Measurements from ENCODE around the gene NHLRC2.

The NHLRC2 gene

DNA sequence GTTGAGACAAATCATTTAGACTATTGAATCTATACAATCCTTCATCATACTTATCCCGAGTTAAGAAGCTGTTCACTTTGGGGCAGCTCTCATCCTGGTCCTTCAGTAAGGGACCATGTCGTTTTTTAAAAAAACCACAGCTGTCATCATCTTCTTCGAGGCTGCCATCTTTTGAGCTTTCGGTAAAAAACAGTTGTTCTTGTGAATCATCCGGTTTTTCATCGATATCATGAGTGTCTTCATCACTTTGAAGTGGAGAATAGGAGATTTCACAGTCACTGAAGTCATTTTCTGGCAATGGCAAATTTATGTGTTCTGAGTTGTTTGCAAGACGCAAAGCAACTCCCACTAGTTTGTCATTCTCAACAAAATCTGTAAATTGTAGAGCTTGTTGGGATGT lies 4.5 kb upstream of the NHLRC2 start:
- TF ChIP-seq POLR2A (IDR thresholded peaks at IDR 0.05; ENCODE audit: low read depth, low read length), result no peak
- no peak for FAIRE-seq
- DNase-seq (ENCODE audit: insufficient read length, low spot score), result no peak

- FAIRE-seq, result no peak
- no peak for TF ChIP-seq POLR2A (IDR thresholded peaks at IDR 0.05; ENCODE audit: low read depth, low read length)
- no peak for DNase-seq (ENCODE audit: insufficient read length, low spot score)
Measured at GRCh38 chr10:113853578-113854012, 866 bp upstream of the NHLRC2 start.

DNA sequence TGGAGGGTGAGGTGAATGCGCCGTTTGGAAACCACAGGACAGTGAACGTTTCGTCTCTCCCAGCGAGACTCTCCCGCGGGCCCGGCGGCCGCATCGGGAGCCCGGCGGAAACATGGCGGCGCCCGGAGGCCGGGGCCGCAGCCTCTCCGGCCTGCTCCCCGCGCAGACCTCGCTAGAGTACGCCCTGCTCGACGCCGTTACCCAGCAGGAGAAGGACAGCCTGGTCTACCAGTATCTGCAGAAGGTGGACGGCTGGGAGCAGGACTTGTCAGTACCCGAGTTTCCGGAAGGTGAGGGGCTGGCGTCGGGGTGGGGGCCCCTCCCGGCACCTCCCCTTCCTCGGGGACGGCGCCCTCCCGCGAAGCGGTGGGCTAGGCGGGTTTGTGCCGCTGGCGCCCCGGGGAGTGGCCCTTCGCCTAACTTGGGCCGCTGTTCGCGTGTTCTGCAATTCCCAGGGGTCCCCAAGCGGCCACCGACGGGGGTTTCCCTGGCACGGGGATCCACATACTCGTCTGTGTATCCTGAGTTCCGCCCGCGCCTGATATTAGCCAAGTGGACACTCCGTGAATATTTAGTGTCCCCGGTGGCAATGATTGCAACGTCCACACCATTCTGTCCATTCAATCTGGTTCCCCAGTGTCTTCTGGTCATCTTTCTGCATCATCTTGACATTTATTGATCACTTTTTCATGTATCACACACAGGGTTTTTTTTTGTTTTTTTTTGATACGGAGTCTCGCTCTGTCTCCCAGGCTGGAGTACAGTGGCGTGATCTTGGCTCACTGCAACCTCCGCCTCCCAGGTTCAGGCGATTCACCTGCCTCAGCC lies 514 bp downstream of the NHLRC2 start:
- TF ChIP-seq POLR2A (IDR thresholded peaks at IDR 0.05; ENCODE audit: low read depth, low read length), result peak; percentile 75; the same call in 1 of the 2 replicates
- peak; percentile 31 for DNase-seq (ENCODE audit: insufficient read length, low spot score)
- no peak for FAIRE-seq

DNA sequence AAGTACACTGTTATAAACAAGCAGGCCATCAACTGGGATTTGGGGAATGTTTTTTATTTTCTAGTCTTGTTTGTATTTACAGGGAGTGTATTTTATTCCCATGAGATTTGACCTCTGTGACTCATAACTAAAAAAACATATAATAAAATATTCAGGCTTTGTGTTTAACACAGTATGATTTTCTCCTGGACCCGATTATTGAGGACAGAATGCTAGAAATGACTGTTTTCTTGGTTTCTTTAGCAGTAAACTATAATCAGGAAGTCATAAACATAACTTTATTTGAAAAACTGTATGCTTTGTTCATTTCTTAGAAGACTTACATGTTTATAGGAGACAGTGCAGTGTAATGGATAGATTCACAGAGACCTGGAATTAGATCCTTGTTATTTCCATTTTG lies 2.1 kb downstream of the NHLRC2 start:
- no peak for FAIRE-seq
- no peak for TF ChIP-seq POLR2A (IDR thresholded peaks at IDR 0.05; ENCODE audit: low read depth, low read length)
- DNase-seq (ENCODE audit: insufficient read length, low spot score), result no peak

DNA sequence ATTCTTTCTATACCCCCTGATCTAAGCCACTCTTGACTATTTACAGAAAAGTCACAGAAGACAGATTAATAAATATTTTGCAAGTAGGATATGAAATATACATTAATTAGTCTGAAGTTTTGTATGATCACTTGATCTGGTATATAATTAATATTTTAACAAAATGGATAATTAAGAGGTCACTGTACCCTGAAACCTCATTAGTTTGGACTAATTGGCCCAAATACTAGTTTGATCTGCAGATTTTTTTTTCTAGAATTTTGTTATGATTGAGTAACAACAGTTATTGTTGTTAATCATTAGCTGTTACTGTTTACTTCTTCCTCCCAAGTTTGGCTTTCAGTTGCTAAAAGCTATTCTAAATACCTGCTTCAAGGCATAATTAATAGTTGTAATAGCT lies 2.7 kb downstream of the NHLRC2 start:
- TF ChIP-seq POLR2A (IDR thresholded peaks at IDR 0.05; ENCODE audit: low read depth, low read length), result no peak
- FAIRE-seq (no peak), DNase-seq (ENCODE audit: insufficient read length, low spot score) (no peak)

DNA sequence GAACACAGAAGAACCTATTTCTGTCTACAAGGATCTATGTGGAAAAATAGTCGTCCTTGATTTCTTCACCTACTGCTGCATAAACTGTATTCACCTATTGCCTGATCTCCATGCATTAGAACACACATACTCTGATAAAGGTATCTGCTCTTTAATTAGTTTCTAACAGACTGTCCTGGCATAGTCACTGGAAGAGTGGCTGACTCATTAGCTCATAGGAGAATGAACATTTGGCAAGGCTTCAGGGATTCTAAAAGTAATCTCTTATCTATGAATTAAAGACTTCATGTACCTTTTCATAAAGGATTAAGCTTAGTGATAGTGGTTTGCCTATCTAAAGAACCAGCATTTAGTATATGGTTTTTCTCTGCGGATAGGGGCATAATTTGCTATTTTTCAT lies 4.1 kb downstream of the NHLRC2 start:
- no peak for TF ChIP-seq POLR2A (IDR thresholded peaks at IDR 0.05; ENCODE audit: low read depth, low read length)
- DNase-seq (ENCODE audit: insufficient read length, low spot score) (no peak), FAIRE-seq (peak; percentile 6)

- DNase-seq (ENCODE audit: insufficient read length, low spot score), result no peak
- peak; percentile 15 for FAIRE-seq
- TF ChIP-seq POLR2A (IDR thresholded peaks at IDR 0.05; ENCODE audit: low read depth, low read length), result no peak
Measured at GRCh38 chr10:113859261-113859660, 4.8 kb downstream of the NHLRC2 start.

DNA sequence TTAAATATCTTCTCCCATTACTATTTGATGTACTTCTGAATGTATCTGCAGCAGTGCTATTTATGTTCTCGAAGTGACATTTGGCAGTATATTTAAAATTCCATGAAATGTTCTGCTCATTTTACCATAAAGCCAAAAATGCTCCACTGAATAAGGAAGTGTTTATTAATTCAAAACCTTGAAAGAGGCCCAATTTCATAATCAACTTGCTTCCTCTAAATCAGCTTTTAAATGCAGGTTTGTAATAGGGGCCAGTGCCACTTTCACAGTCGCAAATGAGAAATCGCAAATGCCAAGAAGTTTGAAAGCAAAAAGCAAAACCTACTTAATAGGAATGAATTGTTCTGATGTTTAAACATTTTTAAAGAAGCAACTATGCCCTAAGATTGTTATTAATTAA lies 11.4 kb downstream of the NHLRC2 start:
- FAIRE-seq, result peak; percentile 33

DNA sequence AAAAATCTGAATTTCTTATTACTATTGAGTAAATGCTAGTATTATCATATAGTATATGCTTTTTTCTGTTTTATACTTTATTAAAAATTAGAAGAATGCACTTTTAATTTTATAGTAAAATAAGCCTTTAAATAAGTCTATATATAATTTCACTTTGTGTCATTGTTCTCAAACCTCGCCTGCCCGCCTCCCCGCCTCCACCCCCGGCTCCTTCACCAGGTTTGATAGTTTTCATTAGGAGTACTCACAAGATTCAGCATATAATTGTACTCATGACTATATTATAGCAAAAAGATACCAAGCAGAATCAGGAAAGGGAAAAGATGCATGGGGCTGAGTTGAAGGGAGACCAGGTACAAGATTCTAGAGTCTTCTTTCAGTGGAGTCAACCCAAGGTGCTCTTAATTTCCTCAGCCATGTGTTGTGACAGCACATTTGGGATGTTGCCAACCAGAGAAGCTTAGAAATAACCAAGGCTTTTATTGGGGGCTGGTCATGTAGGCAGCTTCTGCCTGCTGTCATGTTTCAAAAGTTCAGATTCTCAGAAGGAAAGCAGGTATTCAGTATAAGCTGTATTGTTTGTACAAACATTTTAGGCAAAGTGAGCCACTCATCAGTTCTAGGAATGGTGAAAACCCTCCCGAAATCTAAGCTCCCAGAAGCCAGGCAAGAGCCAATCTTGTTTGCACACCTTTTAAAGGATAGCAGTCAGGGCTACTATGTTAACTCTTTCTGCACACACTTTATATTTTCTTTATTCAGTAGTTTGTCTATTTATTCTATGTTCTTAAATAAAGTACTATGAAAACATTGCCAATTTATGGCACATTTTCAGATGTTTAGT lies 12.3 kb downstream of the NHLRC2 start:
- FAIRE-seq (no peak), DNase-seq (ENCODE audit: insufficient read length, low spot score) (no peak)
- TF ChIP-seq POLR2A (IDR thresholded peaks at IDR 0.05; ENCODE audit: low read depth, low read length), result no peak

More for the DNA sequence above, 11.4 kb downstream of the NHLRC2 start:
- DNase-seq (ENCODE audit: insufficient read length, low spot score), result no peak
- no peak for TF ChIP-seq POLR2A (IDR thresholded peaks at IDR 0.05; ENCODE audit: low read depth, low read length)

DNA sequence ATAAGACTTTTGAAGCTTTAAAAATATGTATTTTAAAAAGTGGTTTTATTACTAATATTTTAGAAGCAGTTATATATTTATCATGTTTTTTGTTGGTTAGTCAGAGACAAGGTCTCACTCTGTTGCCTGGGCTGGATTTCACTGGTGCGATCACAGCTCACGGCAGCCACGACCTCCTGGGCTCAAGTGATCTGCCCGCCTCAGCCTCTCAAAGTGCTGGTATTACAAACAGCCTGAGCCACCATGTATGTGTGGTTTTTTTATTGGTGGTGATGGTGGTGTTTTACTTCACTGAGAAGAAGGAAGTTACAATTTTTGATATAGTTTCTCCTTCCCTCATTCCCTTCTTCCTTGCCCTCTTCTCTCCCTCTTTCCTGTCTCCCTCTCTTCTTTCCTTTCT lies 13.4 kb downstream of the NHLRC2 start:
- no peak for FAIRE-seq

DNA sequence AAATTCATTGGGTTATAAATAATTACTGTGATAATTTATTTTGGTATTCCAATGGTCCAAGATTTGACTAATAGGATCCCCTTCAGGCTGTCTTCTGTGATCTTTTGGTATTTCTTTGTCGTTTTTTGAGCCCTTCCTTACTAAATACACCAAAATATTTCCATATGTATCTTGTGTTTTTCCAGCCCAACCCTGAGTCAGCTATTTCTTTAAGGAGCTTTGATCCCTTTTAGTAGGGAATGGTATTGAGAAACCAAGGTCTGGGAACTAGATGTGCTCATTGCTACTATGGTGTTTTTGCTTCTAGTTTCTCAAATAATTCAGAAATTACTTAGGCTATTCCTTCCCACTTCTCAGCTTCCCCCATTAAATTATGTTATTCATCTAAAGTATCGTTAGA lies 15.3 kb downstream of the NHLRC2 start:
- FAIRE-seq (no peak), DNase-seq (ENCODE audit: insufficient read length, low spot score) (no peak)
- no peak for TF ChIP-seq POLR2A (IDR thresholded peaks at IDR 0.05; ENCODE audit: low read depth, low read length)

More for the DNA sequence above, 13.4 kb downstream of the NHLRC2 start:
- no peak for DNase-seq (ENCODE audit: insufficient read length, low spot score)
- TF ChIP-seq POLR2A (IDR thresholded peaks at IDR 0.05; ENCODE audit: low read depth, low read length), result no peak

GRCh38 chr10:113872139-113873030 lies 17.9 kb downstream of the NHLRC2 start:
- TF ChIP-seq POLR2A (IDR thresholded peaks at IDR 0.05; ENCODE audit: low read depth, low read length), result no peak
- DNase-seq (ENCODE audit: insufficient read length, low spot score), result no peak
- no peak for FAIRE-seq

- FAIRE-seq, result no peak
Measured at GRCh38 chr10:113875212-113875611, 20.8 kb downstream of the NHLRC2 start.

More at GRCh38 chr10:113875212-113875611, 20.8 kb downstream of the NHLRC2 start:
- no peak for TF ChIP-seq POLR2A (IDR thresholded peaks at IDR 0.05; ENCODE audit: low read depth, low read length)
- DNase-seq (ENCODE audit: insufficient read length, low spot score), result no peak

Data from H54 (cell line).